Erythroblast (primary cell): ENCODE measurements around the gene CPB1.

Experiments
- GATA1 ChIP-seq: IDR thresholded peaks from 2 replicates; pipeline ENCODE4 v1.6.1; 2011; ENCODE audit warnings: low read depth, mild to moderate bottlenecking, control low read depth, low read length, moderate library complexity
- POLR2A ChIP-seq: IDR thresholded peaks from 2 replicates; pipeline ENCODE4 v1.6.1; 2011; ENCODE audit warnings: mild to moderate bottlenecking, low read length

GRCh38 chr3:148829926-148830325 is 2.3 kb downstream of the CPB1 start:
- TF ChIP-seq POLR2A (no peak), GATA1 (no peak)
